ENCODE results near the gene RHOG. TPM values are rescaled to one million over a fixed set of nuclear protein-coding genes. Genes with fewer than 3 reads are reported as not detected.
"Not testable (repeated sequence)": the region's sequence is repeated elsewhere in the genome, so short reads cannot be mapped to it uniquely, and the experiment has no call there.

Gene RHOG
- total RNA-seq, 4 donors from 2014 or later: 38.0 to 77.4 (median 46.9) TPM

DNA sequence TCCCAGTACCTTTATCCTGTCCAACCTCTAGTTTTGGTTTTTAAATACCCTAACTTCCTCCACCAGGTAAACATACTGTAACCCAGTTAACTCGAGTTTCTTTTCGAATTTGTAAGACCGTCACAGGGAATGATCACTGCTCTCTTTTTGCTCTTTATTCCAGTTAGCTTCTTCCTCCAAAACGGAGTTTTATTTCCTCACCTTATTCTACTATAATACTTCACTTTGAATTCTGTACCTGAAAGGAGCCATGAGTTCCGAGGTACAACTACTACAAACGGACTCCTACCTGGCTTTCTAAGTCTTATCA, 44.8 kb downstream of the RHOG start:
- Histone ChIP-seq H3K4me1 (peaks cover 26 to 29% of the 10 kb centered on the region in 2 donors), H3K27ac (peak overlapping the region; percentile 96 to 100 (median 98)), H3K9me3 (no peaks in the 10 kb centered on the region), H3K36me3 (peaks cover 0 to 22% of the 10 kb centered on the region in 2 donors), H3K27me3 (no peaks in the 10 kb centered on the region), H3K4me3 (peak overlapping the region; percentile 90 to 98 (median 95))
- ATAC-seq (no peak), DNase-seq (no peak)
- in situ Hi-C loops (cut with MboI; ENCODE audit: low sequenced_read_pairs in 4 of 4): no loop called here
- no peak for TF ChIP-seq POLR2A (IDR thresholded peaks at IDR 0.05)
- TF ChIP-seq, protein P1, sequence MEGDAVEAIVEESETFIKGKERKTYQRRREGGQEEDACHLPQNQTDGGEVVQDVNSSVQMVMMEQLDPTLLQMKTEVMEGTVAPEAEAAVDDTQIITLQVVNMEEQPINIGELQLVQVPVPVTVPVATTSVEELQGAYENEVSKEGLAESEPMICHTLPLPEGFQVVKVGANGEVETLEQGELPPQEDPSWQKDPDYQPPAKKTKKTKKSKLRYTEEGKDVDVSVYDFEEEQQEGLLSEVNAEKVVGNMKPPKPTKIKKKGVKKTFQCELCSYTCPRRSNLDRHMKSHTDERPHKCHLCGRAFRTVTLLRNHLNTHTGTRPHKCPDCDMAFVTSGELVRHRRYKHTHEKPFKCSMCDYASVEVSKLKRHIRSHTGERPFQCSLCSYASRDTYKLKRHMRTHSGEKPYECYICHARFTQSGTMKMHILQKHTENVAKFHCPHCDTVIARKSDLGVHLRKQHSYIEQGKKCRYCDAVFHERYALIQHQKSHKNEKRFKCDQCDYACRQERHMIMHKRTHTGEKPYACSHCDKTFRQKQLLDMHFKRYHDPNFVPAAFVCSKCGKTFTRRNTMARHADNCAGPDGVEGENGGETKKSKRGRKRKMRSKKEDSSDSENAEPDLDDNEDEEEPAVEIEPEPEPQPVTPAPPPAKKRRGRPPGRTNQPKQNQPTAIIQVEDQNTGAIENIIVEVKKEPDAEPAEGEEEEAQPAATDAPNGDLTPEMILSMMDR (IDR thresholded peaks at IDR 0.05 in 4 of 5, conservative IDR thresholded peaks at IDR 0.05 in 1 of 5): no peak
- intact Hi-C loops (cut with DNase I; ENCODE audit: low total_unique reads): loop anchor here (1.0 to 10.0 kb wide), 2 partner anchors 83 to 181 kb away; no protein-coding TSS in a partner anchor

DNA sequence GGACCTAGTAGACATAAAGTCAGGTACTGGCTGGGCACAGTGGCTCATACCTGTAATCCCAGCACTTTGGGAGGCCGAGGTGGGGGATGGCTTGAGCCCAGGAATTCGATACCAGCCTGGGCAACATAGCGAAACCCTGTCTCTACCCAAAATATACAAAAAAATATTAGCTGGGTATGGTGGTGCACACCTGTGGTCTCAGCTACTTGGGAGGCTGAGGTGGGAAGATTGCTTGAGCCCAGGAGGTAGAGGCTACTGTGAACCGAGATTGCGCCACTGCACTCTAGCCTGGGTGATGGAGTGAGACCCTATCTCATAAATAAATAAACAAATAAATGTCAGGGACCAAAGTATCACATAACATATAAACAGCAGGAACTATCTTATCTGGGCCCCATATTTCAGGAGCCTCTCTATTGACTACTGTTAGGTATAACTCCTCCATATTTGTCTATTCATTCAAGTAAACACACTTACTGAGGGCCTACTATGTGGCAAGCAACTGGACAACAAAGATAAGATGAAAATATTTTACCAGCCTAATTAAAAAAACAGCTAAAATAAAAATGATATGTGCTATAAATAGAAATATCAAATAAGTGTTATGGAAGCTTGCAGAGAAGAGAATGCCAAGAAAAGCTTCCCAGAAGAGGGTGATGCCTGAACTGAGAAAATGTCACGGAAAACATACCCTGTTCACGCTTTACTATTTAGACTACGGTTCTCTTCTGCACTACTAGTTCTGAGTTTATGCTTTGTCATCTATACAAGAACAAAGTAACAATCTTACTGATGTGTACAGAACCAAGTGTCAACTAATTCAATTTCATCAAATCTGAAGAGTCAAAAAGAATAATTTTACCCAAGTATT, 45.4 kb downstream of the RHOG start:
- Histone ChIP-seq H3K4me1 (peaks cover 26 to 32% of the 10 kb centered on the region in 2 donors), H3K4me3 (peak overlapping the region; percentile 90 to 98 (median 95)), H3K36me3 (peaks cover 0 to 23% of the 10 kb centered on the region in 2 donors), H3K27ac (peak overlapping the region; percentile 96 to 100 (median 98)), H3K9me3 (no peaks in the 10 kb centered on the region), H3K27me3 (no peaks in the 10 kb centered on the region)
- intact Hi-C loops (cut with DNase I; ENCODE audit: low total_unique reads) (loop anchor here (1.0 to 10.0 kb wide), 2 partner anchors 82 to 181 kb away; no protein-coding TSS in a partner anchor), in situ Hi-C loops (cut with MboI; ENCODE audit: low sequenced_read_pairs in 4 of 4) (no loop called here)
- ATAC-seq: no peak
- no peak for TF ChIP-seq POLR2A (IDR thresholded peaks at IDR 0.05)
- TF ChIP-seq, protein P1 (IDR thresholded peaks at IDR 0.05 in 4 of 5, conservative IDR thresholded peaks at IDR 0.05 in 1 of 5): no peak
- no peak for DNase-seq

DNA sequence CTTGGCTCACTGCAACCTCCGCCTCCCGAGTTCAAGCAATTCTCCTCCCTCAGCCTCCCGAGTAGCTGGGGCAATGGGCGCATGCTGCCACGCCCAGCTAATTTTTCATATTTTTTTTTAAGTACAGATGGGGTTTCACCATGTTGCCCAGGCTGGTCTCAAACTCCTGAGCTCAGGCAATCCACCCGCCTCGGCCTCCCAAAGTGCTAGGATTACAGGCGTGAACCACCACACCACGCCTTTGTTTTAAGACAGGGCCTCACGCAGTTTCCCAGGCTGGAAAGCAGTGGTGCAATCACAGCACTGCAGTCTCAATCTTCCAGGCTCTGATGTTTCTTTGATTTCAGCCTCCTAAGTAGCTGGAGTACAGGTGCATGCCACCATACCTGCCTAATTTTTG, 46.4 kb downstream of the RHOG start:
- H3K27me3 ChIP-seq; ATAC-seq; H3K4me3 ChIP-seq; H3K9me3 ChIP-seq; in situ Hi-C loops (cut with MboI; ENCODE audit: low sequenced_read_pairs in 4 of 4); DNase-seq: not testable (repeated sequence)
- intact Hi-C loops (cut with DNase I; ENCODE audit: low total_unique reads): loop anchor here (10.0 kb wide), 1 partner anchor 180 kb away; no protein-coding TSS in a partner anchor
- peak overlapping the region in 1 of 4 donors; percentile 99 for H3K27ac ChIP-seq
- H3K36me3 ChIP-seq: peaks cover 0 to 23% of the 10 kb centered on the region in 2 donors
- peaks cover 26 to 35% of the 10 kb centered on the region in 2 donors for H3K4me1 ChIP-seq

DNA sequence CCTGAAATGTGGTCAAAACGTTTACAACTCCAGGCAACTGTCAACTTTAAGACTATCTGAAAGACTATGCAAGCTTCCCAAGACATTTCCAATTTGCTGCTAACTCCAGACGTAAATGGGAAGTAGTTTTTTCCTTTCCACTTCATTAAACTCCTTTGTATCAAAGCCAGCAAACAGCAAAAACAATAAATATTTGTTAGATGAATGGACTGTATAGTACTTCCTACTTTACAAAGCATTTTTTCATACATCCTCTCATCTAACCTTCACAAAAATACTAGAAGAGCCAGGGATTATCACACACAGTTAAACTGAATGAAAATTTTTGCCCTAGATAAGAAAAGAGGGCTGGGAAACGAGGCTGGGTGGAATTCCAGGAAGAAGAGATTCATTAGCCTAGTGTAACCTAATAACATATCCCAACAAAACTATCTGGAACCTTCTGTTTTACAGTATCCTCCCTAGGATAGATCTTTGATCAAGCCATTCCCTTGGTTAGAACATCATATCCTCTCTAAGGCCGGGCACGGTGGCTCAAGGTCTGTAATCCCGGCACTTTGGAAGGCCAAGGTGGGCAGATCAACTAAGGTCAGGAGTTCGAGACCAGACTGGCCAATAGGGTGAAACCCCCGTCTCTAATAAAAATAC, 53.9 kb downstream of the RHOG start:
- ATAC-seq (no peak), DNase-seq (no peak)
- intact Hi-C loops (cut with DNase I; ENCODE audit: low total_unique reads): no loop called here
- in situ Hi-C loops (cut with MboI; ENCODE audit: low sequenced_read_pairs in 4 of 4): no loop called here
- peaks cover 13 to 21% of the 10 kb centered on the region in 2 donors for H3K4me1 ChIP-seq
- no peaks in the 10 kb centered on the region for H3K9me3 ChIP-seq
- peak overlapping the region in 1 of 4 donors; percentile 26 for H3K27ac ChIP-seq
- no peaks in the 10 kb centered on the region for H3K27me3 ChIP-seq
- no peak for TF ChIP-seq POLR2A (IDR thresholded peaks at IDR 0.05)
- TF ChIP-seq, protein P1 (IDR thresholded peaks at IDR 0.05 in 4 of 5, conservative IDR thresholded peaks at IDR 0.05 in 1 of 5): no peak
- H3K36me3 ChIP-seq: peaks cover 0 to 4% of the 10 kb centered on the region in 2 donors
- no peak overlapping the region for H3K4me3 ChIP-seq

DNA sequence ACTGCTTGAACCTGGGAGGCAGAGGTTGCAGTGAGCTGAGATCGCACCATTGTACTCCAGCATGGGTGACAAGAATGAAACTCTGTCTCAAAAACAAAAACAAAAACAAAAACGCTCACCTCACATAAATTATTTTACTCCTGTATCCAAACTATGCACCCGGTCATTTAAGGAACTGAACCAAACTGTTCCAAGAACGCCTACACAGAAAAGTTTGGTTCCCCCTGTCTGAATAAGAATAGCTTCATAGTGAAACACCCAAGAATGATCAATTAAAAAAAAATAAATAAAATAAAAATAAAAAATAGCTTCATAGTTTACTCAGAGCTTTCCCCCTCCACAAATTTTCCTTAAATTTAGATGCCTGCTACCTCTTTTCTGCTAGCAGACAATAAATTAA, 57.1 kb downstream of the RHOG start:
- H3K27me3 ChIP-seq: no peaks in the 10 kb centered on the region
- no peak for ATAC-seq
- no peak overlapping the region for H3K4me3 ChIP-seq
- in situ Hi-C loops (cut with MboI; ENCODE audit: low sequenced_read_pairs in 4 of 4): no loop called here
- H3K27ac ChIP-seq: no peak overlapping the region
- no peak for TF ChIP-seq POLR2A (IDR thresholded peaks at IDR 0.05)
- TF ChIP-seq, protein P1 (IDR thresholded peaks at IDR 0.05 in 4 of 5, conservative IDR thresholded peaks at IDR 0.05 in 1 of 5): no peak
- intact Hi-C loops (cut with DNase I; ENCODE audit: low total_unique reads): no loop called here
- H3K4me1 ChIP-seq: peaks cover 22 to 31% of the 10 kb centered on the region in 2 donors
- H3K9me3 ChIP-seq: no peaks in the 10 kb centered on the region
- H3K36me3 ChIP-seq: peaks cover 0 to 15% of the 10 kb centered on the region in 2 donors
- no peak for DNase-seq

Data from gastrocnemius medialis (tissue), 4 donors.